Measurements from ENCODE around the gene GUCY2F. TPM values are rescaled to one million over a fixed set of nuclear protein-coding genes. Genes with fewer than 3 reads are reported as not detected.

Gene GUCY2F
- total RNA-seq, 1 experiment from 2014 or later: not detected

GRCh38 chrX:109393859-109394258, 88.0 kb downstream of the GUCY2F start:
- DNase-seq (ENCODE audit: low read depth): peak; percentile 3

DNA sequence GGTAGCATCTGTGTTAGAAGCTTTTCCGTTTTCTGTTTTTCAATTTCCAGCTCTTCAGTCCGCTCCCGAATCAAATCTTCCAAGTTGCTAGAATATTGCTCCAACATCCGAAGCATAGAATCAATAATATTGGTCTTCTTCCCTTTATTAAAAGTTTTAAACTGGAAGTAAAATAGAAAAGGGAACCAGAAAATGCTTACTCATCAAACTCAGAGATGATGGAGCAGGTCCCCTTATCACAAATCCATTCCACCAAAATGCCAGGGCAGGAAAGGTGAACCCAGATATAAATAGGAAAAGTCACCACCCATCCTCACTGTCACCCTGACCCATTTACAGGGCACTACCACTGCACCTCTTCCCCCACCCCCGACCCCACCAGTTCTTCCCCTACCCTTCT, 89.0 kb downstream of the GUCY2F start:
- DNase-seq (ENCODE audit: low read depth): no peak

- DNase-seq (ENCODE audit: low read depth): no peak
Observed at GRCh38 chrX:109390556-109390955, 91.3 kb downstream of the GUCY2F start.

DNA sequence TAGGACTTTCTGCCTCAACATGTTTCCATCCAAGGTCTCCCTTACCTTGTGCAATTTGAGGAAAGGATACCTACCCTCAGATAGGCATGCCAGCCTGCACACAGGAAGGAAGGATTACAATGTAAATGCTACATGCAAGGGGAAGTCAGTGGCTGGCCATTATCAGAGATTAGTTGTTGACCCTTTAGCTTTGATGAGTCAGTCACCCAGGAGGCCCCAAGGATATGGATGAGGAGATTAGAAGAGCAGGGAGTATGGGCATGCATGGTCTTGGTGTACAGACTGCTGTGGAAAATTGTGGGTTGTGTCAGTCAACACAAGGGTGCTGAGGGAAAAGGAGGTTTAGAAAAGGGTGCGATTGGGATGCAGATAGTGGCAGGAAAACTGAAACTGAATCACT, 92.0 kb downstream of the GUCY2F start:
- DNase-seq (ENCODE audit: low read depth): no peak

GRCh38 chrX:109384699-109385098, 97.2 kb downstream of the GUCY2F start:
- DNase-seq (ENCODE audit: low read depth): no peak

DNA sequence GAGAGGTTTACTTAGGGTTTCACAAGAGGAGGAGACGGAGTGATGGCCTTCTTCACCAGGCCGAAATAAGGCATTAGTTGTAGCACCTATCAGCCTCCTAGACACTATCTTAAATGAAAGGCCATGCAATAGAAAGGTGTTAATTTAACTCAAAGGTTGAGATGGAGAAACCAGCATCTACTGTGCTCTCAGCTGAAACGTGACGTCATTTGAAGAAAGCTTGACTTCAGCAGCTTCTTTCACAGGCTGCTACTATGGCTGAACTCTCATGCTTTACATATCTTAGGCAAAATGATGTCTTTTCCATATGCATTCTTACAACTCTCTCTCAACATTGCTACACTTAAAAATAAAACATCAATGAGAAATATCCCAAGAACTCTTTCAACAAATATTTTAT, 99.6 kb downstream of the GUCY2F start:
- no peak for DNase-seq (ENCODE audit: low read depth)

GRCh38 chrX:109378281-109378680, 103.6 kb downstream of the GUCY2F start:
- DNase-seq (ENCODE audit: low read depth): no peak

- DNase-seq (ENCODE audit: low read depth): no peak
Observed at GRCh38 chrX:109374262-109374960, 107.5 kb downstream of the GUCY2F start.

DNA sequence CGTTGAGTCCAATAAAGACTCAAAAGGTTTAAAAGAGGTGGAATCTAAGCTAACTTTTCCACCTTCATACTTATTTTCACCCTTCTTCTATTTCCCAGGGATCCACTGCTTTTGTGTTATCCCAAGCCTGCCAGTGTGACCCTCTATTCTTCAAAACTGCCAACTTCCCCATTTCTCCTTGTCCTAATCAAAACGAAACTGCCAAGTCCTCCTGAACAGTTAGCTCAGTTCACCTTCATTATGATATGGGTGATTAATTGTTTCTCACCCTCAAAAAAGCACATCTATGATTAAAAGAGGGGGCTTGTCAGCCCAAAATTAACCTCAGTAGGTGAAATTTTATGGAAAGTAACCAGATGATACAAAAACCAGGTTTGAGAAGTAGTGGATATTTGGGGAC, 108.4 kb downstream of the GUCY2F start:
- DNase-seq (ENCODE audit: low read depth): no peak

DNA sequence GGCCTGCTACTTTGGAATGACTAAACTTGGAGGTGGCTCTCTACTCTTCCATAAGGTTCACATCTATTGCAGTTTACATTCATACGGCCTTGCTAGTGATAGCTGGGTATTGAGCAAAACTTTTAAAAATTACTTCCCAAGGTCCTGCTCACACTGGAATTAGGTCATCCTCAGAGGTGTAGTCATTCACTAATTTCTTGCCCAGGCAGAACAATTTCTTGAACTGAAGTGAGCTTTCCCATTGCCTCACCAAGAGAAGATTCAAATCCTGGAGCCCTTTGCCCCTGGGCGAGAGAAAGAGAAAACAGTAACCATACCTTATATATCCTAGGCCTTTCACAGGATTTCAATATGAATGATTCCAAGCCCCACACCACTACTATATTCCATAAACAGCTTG, 109.2 kb downstream of the GUCY2F start:
- no peak for DNase-seq (ENCODE audit: low read depth)

- no peak for DNase-seq (ENCODE audit: low read depth)
Observed at GRCh38 chrX:109372291-109372690, 109.6 kb downstream of the GUCY2F start.

- no peak for DNase-seq (ENCODE audit: low read depth)
Observed at GRCh38 chrX:109362101-109362500, 119.8 kb downstream of the GUCY2F start.

DNA sequence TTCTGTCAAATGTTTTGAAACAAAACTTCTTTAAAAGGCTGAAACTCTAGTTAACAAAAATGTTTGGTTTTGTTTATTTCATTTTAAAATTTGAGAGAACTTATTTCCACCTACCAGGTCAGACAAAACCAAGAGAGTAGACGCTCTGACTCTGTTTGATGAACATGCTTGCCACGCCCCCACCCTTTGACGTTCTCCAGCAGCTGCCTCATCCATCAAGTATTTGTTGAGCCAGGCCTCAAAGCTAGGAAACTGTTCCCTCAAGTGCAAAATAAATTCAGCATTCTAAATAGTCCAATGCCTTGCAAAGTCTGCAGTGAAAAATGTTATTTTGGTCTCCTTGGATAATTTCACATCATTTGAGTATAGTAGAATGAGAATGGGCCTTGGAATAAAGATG, 121.6 kb downstream of the GUCY2F start:
- no peak for DNase-seq (ENCODE audit: low read depth)

GRCh38 chrX:109357706-109358105, 124.2 kb downstream of the GUCY2F start:
- DNase-seq (ENCODE audit: low read depth): no peak

DNA sequence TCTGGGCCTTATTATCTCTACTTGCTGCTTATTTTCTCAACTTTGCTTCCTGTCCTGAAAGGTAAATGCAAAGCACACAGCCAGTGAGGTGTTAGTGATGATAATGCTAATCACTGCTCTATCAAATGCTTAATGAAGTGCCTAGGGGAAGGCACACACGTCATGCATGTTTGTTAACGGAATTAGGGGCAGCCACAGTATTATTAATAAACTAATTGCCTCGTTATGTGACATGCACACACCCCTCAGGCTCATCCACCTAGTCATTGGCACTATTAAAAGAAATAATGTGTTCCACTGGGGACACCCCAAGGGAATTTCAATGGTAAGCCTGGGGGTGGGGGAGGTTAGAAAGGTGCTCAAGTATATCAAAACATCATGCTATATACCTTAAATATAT, 125.2 kb downstream of the GUCY2F start:
- DNase-seq (ENCODE audit: low read depth): no peak

- DNase-seq (ENCODE audit: low read depth): no peak
Observed at GRCh38 chrX:109352066-109352588, 129.8 kb downstream of the GUCY2F start.

- no peak for DNase-seq (ENCODE audit: low read depth)
Observed at GRCh38 chrX:109351557-109351956, 130.3 kb downstream of the GUCY2F start.

DNA sequence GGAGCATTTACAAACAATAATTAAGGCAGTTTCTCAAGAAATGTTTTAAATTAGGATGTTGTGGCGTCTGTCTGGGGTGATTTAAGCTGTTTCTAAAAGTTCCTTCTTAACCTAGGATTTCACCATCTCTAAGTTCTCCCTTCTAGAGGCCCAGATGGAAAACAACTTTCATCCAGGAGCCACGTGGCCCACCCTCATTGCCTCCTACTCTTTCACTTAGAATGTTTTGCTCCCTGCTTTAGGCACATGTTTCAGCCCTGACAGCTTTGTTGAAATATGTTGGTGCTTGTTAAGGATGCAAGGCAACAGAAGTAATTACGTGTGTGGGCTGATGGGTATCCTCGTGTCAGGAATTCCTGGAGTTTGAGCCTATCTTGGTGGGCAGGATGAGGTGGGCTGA, 131.3 kb downstream of the GUCY2F start:
- DNase-seq (ENCODE audit: low read depth): no peak

DNA sequence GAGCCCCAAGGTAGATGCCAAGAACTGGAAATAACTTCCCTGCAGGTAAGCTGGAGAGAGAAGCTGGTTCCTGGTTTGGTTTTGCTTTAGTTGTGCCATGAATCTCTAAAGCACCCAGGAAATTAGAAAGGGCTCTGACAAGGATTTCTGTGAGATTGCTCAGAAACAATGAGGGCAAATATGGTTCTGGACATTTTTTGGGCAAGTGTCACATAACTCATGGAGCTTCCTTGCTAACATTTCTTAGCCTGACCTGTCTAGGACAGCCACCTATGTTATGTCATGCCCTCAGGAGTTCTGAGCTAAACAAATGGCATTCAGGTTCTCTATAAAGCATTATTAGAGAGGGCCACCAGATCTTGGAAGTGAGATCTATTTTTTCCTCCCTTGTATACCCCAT, 131.8 kb downstream of the GUCY2F start:
- DNase-seq (ENCODE audit: low read depth): no peak

DNA sequence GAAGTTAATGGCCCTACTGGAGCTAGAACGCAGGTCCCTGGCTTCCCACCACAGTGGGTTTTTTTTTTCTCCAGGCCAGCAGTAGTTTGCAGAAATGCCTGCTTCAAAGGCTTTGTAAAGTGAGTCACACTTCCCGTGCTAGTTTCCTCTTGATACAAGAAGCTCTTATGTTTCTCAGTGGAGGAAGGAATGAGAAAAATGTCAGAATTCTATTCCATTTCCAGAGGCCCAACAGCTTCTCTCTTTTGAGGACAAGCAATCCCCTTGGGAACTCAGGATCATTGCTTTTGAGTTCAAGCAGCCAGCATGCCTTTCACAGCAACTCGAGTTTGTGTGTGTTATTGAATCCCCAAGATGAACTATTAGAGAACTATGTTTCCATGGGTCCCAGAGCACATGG, 134.3 kb downstream of the GUCY2F start:
- DNase-seq (ENCODE audit: low read depth): peak; percentile 1

GRCh38 chrX:109346491-109346890, 135.4 kb downstream of the GUCY2F start:
- no peak for DNase-seq (ENCODE audit: low read depth)

DNA sequence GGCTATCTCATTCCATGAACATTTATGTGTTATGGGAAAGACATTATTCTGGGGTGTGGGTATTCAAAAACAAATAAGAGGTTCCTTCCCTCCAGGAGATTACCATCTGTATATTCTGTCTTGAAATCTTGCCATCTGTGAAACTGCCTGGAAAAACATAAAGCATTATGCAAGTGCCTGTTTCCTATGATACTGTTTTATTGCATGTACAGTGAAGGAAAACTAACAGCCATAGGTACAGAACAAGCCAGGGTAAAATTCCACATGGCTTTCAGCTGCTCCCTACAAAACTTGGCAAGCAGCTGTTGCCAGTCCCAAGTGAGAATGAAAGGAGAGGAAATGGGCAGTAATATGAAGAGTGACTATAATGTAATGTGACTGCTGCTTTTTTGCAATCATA, 136.0 kb downstream of the GUCY2F start:
- DNase-seq (ENCODE audit: low read depth): no peak

GRCh38 chrX:109344678-109345077, 137.2 kb downstream of the GUCY2F start:
- no peak for DNase-seq (ENCODE audit: low read depth)

DNA sequence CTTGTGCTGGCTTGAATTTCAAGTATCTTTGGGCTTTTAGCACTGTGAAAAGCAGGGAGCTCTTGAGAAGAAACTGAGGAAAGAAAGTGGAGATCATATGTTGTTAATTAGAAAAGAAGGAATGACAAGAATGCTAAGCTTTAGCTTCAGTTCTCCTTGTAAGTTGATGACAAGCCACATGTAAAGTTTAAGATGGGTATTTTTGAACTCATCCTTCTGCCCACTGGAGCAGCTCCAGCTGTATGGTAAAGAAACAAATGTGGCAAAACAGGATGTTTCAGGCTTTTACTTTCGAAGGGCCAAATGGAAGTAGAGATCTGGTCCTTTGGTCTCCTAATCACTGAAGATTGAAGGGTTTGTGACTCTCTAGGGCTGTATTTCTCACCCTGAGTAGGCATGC, 137.8 kb downstream of the GUCY2F start:
- DNase-seq (ENCODE audit: low read depth): no peak
